ENCODE measurements around the gene NEUROD2. TPM values are rescaled to one million over a fixed set of nuclear protein-coding genes. Genes with fewer than 3 reads are reported as not detected.

The NEUROD2 gene
- total and polyA plus RNA-seq, 2 experiments from 2014 or later = not detected

GRCh38 chr17:39614545-39615157, 6.9 kb upstream of the NEUROD2 start (continued):
- TF ChIP-seq, protein P1, sequence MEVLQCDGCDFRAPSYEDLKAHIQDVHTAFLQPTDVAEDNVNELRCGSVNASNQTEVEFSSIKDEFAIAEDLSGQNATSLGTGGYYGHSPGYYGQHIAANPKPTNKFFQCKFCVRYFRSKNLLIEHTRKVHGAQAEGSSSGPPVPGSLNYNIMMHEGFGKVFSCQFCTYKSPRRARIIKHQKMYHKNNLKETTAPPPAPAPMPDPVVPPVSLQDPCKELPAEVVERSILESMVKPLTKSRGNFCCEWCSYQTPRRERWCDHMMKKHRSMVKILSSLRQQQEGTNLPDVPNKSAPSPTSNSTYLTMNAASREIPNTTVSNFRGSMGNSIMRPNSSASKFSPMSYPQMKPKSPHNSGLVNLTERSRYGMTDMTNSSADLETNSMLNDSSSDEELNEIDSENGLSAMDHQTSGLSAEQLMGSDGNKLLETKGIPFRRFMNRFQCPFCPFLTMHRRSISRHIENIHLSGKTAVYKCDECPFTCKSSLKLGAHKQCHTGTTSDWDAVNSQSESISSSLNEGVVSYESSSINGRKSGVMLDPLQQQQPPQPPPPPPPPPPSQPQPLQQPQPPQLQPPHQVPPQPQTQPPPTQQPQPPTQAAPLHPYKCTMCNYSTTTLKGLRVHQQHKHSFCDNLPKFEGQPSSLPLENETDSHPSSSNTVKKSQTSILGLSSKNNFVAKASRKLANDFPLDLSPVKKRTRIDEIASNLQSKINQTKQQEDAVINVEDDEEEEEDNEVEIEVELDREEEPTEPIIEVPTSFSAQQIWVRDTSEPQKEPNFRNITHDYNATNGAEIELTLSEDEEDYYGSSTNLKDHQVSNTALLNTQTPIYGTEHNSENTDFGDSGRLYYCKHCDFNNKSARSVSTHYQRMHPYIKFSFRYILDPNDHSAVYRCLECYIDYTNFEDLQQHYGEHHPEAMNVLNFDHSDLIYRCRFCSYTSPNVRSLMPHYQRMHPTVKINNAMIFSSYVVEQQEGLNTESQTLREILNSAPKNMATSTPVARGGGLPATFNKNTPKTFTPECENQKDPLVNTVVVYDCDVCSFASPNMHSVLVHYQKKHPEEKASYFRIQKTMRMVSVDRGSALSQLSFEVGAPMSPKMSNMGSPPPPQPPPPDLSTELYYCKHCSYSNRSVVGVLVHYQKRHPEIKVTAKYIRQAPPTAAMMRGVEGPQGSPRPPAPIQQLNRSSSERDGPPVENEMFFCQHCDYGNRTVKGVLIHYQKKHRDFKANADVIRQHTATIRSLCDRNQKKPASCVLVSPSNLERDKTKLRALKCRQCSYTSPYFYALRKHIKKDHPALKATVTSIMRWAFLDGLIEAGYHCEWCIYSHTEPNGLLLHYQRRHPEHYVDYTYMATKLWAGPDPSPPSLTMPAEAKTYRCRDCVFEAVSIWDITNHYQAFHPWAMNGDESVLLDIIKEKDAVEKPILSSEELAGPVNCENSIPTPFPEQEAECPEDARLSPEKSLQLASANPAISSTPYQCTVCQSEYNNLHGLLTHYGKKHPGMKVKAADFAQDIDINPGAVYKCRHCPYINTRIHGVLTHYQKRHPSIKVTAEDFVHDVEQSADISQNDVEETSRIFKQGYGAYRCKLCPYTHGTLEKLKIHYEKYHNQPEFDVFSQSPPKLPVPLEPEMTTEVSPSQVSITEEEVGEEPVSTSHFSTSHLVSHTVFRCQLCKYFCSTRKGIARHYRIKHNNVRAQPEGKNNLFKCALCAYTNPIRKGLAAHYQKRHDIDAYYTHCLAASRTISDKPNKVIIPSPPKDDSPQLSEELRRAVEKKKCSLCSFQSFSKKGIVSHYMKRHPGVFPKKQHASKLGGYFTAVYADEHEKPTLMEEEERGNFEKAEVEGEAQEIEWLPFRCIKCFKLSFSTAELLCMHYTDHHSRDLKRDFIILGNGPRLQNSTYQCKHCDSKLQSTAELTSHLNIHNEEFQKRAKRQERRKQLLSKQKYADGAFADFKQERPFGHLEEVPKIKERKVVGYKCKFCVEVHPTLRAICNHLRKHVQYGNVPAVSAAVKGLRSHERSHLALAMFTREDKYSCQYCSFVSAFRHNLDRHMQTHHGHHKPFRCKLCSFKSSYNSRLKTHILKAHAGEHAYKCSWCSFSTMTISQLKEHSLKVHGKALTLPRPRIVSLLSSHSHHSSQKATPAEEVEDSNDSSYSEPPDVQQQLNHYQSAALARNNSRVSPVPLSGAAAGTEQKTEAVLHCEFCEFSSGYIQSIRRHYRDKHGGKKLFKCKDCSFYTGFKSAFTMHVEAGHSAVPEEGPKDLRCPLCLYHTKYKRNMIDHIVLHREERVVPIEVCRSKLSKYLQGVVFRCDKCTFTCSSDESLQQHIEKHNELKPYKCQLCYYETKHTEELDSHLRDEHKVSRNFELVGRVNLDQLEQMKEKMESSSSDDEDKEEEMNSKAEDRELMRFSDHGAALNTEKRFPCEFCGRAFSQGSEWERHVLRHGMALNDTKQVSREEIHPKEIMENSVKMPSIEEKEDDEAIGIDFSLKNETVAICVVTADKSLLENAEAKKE (CRISPR knock-in tag; IDR thresholded peaks at IDR 0.05) = no peak
- TF ChIP-seq CTCF (conservative IDR thresholded peaks at IDR 0.05; ENCODE audit: low read depth in 2 of 2) = no peak
- no peak for TF ChIP-seq CREB1 (CRISPR knock-in tag; IDR thresholded peaks at IDR 0.05; ENCODE audit: low read depth)
- TF ChIP-seq EZH2phosphoT487 (IDR thresholded peaks at IDR 0.05; ENCODE audit: unreplicated experiment) = no peak
- TF ChIP-seq, protein P2, sequence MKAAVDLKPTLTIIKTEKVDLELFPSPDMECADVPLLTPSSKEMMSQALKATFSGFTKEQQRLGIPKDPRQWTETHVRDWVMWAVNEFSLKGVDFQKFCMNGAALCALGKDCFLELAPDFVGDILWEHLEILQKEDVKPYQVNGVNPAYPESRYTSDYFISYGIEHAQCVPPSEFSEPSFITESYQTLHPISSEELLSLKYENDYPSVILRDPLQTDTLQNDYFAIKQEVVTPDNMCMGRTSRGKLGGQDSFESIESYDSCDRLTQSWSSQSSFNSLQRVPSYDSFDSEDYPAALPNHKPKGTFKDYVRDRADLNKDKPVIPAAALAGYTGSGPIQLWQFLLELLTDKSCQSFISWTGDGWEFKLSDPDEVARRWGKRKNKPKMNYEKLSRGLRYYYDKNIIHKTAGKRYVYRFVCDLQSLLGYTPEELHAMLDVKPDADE (IDR thresholded peaks at IDR 0.05) = no peak
- no peak for TF ChIP-seq NANOG (IDR thresholded peaks at IDR 0.05; ENCODE audit: borderline replicate concordance)
- no peak for TF ChIP-seq POLR2AphosphoS5 (IDR thresholded peaks at IDR 0.05; ENCODE audit: low read depth)
- TF ChIP-seq JUNB (IDR thresholded peaks at IDR 0.05; ENCODE audit: unreplicated experiment) = no peak
- no peak for TF ChIP-seq ZNF331 (CRISPR knock-in tag; IDR thresholded peaks at IDR 0.05; ENCODE audit: low read depth)
